ENCODE data around the gene RHOC. TPM values are rescaled to one million over a fixed set of nuclear protein-coding genes. Genes with fewer than 3 reads are reported as not detected.

The RHOC gene
- total RNA-seq, 2 donors from 2014 or later, result 272 to 373 TPM

GRCh38 chr1:112713466-112714312 is 6.8 kb upstream of the RHOC start:
- intact Hi-C loops (cut with DNase I), result loop anchor here (10.0 kb wide), 1 partner anchor 361 kb away; the partner anchor contains the start of gene LRIG2
- TF ChIP-seq POLR2A (IDR thresholded peaks at IDR 0.05) (no peak), POLR2AphosphoS5 (IDR thresholded peaks at IDR 0.05) (no peak), CTCF (IDR thresholded peaks at IDR 0.05) (no peak)
- Histone ChIP-seq H3K27me3 (replicated peaks; ENCODE audit: insufficient read depth) (no peaks in the 10 kb centered on the region), H3K36me3 (no peaks in the 10 kb centered on the region), H3K9me3 (no peaks in the 10 kb centered on the region), H3K4me1 (replicated peaks) (peaks cover 4% of the 10 kb centered on the region), H3K4me3 (peak overlapping the region; percentile 52 to 65), H3K27ac (no peak overlapping the region)
- WGBS, result 45% methylated on average over 14 of the region's 14 CpGs
- no peak for DNase-seq (ENCODE audit: low spot score)

DNA sequence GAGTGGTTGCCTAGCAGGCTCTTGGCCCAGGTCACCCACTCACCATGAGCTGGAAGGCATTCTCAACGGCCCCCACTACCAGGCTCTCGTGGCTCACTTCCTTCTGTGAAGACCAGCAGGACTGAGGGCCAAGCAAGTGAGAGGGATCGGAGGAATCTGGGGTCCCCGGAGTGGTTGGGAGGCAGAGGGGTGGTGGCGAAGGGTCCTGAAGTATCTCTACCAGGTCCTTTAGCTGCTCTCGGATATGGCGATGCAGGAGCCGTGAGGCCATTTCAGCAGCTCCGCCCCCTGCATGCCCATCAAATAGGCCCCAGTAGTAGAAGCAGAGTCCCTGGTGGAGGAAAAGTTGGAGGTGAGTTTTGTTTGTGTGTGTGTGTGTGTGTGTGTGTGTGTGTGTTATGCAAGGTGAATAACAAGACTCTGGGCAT is 5.8 kb upstream of the RHOC start:
- Histone ChIP-seq H3K27me3 (replicated peaks; ENCODE audit: insufficient read depth) (no peaks in the 10 kb centered on the region), H3K4me3 (no peak overlapping the region), H3K4me1 (replicated peaks) (peaks cover 4% of the 10 kb centered on the region), H3K27ac (no peak overlapping the region), H3K9me3 (no peaks in the 10 kb centered on the region), H3K36me3 (no peaks in the 10 kb centered on the region)
- 81% methylated on average over 9 of the region's 9 CpGs for WGBS
- intact Hi-C loops (cut with DNase I), result loop anchor here (10.0 kb wide), 1 partner anchor 362 kb away; the partner anchor contains the start of gene LRIG2
- no peak for TF ChIP-seq POLR2A (IDR thresholded peaks at IDR 0.05)
- TF ChIP-seq POLR2AphosphoS5 (IDR thresholded peaks at IDR 0.05), result no peak
- no peak for TF ChIP-seq CTCF (IDR thresholded peaks at IDR 0.05)
- no peak for DNase-seq (ENCODE audit: low spot score)

GRCh38 chr1:112712191-112712590 is 5.3 kb upstream of the RHOC start:
- TF ChIP-seq POLR2A (IDR thresholded peaks at IDR 0.05) (no peak), CTCF (IDR thresholded peaks at IDR 0.05) (no peak), POLR2AphosphoS5 (IDR thresholded peaks at IDR 0.05) (no peak)
- intact Hi-C loops (cut with DNase I), result loop anchor here (10.0 kb wide), 1 partner anchor 363 kb away; the partner anchor contains the start of gene LRIG2
- WGBS, result 94% methylated on average over 7 of the region's 7 CpGs

GRCh38 chr1:112711670-112712069 is 4.7 kb upstream of the RHOC start:
- 84% methylated on average over 11 of the region's 11 CpGs for WGBS
- Histone ChIP-seq H3K27ac (no peak overlapping the region), H3K9me3 (no peaks in the 10 kb centered on the region), H3K4me3 (no peak overlapping the region), H3K36me3 (no peaks in the 10 kb centered on the region), H3K4me1 (replicated peaks) (peaks cover 4% of the 10 kb centered on the region), H3K27me3 (replicated peaks; ENCODE audit: insufficient read depth) (no peaks in the 10 kb centered on the region)
- intact Hi-C loops (cut with DNase I), result loop anchor here (10.0 kb wide), 1 partner anchor 363 kb away; the partner anchor contains the start of gene LRIG2
- DNase-seq (ENCODE audit: low spot score), result no peak
- TF ChIP-seq POLR2AphosphoS5 (IDR thresholded peaks at IDR 0.05) (no peak), CTCF (IDR thresholded peaks at IDR 0.05) (no peak), POLR2A (IDR thresholded peaks at IDR 0.05) (no peak)

More at GRCh38 chr1:112712191-112712590, 5.3 kb upstream of the RHOC start:
- no peak for DNase-seq (ENCODE audit: low spot score)
- no peaks in the 10 kb centered on the region for H3K36me3 ChIP-seq
- no peaks in the 10 kb centered on the region for H3K9me3 ChIP-seq
- no peak overlapping the region for H3K27ac ChIP-seq
- no peak overlapping the region for H3K4me3 ChIP-seq
- H3K27me3 ChIP-seq (replicated peaks; ENCODE audit: insufficient read depth), result no peaks in the 10 kb centered on the region
- peaks cover 4% of the 10 kb centered on the region for H3K4me1 ChIP-seq (replicated peaks)

All from prostate gland (tissue), 2 donors.